Sigmoid colon (tissue), 3 donors: Measurements from ENCODE around the gene TJAP1.

Experiments used
- CTCF ChIP-seq, 4 experiments: fragments of 450-650 bp in 3 of 4; fragments of 200-600 bp in 1 of 4; IDR thresholded peaks; one replicate each; pipeline ENCODE4 v1.5.1; 2016 to 2019; ENCODE audit warnings: antibody characterized with exemption in 4 of 4, mild to moderate bottlenecking in 3 of 4, moderate library complexity in 2 of 4
- POLR2A ChIP-seq, 2 donors: fragments of 450-650 bp; IDR thresholded peaks; one replicate each; pipeline ENCODE4 v1.6.1; 2016; ENCODE audit warnings: antibody characterized with exemption in 2 of 2, mild to moderate bottlenecking in 2 of 2, moderate library complexity in 2 of 2

DNA sequence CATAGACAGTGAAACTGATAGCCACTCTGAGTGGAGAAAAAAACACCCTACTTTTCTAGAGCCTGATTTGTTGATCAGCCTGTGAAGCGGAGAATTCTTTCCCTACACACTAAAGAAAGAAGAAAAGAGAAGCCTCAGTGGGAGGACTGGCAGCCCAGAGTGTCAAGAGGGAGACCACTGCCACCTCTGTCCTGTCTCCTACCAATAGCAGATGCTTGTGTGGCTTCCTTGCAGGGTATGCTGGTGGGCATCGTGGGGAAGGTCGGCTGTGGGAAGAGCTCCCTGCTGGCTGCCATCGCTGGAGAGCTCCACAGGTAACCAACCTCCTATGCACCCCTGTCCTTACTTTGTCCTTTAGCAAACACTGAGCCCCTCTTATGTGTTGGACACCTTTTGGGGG lies 39.7 kb upstream of the TJAP1 start:
- no peak for TF ChIP-seq POLR2A (IDR thresholded peaks at IDR 0.05)
- TF ChIP-seq CTCF (IDR thresholded peaks at IDR 0.05), result no peak
